ENCODE measurements around the gene AQP9.

The AQP9 gene

GRCh38 chr15:58227706-58228543 lies 89.7 kb downstream of the AQP9 start:
- DNase-seq (ENCODE audit: low read depth in 2 of 2), result peak in 1 of 2 donors; percentile 18

- DNase-seq (ENCODE audit: low read depth in 2 of 2), result no peak
Measured at GRCh38 chr15:58228718-58229117, 90.5 kb downstream of the AQP9 start.

- DNase-seq (ENCODE audit: low read depth in 2 of 2), result no peak
Measured at GRCh38 chr15:58229297-58229768, 91.2 kb downstream of the AQP9 start.

DNA sequence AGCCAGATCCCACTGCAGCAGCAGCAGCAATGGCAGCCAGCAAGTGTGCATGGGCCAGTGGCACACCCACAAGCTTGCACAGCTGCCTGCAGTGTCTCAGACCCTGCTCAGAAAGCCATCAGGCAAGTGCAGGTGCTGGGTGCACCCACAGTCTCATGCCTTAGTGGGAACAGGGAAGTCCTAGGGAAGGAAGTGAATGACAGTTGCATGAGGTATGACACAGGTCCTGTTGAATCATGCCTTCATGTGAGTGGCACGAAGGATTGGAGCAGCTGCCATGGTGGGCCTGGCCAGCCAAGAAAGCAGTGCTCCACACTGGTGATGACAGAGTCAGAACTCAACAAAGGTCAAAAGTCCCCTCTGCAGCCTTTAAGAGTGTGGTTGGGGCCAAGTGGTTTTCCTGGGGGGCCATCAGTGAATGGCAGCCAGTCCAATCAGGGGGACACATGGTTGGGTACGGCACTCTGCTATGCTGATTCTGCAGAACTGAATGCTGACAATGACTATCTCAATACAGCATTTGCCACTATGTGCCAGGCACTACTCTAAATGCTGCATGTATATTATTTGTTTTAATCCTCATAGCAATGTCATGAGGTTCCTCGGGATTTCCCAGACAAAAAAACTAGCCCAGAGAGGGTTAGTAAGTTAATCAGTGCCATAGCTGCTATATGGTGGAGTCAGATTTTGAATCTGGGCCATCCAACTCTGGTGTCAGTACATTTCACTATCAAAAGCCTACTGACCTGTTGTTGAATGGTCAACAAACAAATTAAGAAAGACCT lies 94.3 kb downstream of the AQP9 start:
- DNase-seq (ENCODE audit: low read depth in 2 of 2), result no peak

DNA sequence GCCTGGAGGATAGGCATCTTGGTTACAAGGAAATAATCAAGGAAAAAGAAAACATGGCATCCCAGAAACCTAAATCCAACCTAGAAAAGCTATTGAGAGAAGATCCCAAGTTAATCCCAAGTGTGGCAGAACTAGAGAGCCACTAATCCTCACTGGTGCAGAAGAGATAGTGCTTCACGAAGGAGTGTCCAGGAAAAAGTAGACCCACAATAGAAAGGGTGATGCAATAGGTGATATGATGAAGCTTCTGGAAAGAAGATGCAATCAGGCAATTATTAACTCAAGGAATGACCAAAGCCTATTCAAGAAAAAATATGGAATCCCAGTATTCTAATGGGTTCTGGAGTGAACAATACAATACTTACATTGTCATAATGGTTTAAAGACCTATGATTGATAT lies 95.2 kb downstream of the AQP9 start:
- no peak for DNase-seq (ENCODE audit: low read depth in 2 of 2)
